ENCODE results near the gene ZNF732.
A peak's percentile ranks its signal among the peaks of the same experiment; 100 is the strongest.
"Not testable (repeated sequence)": the region's sequence is repeated elsewhere in the genome, so short reads cannot be mapped to it uniquely, and the experiment has no call there.

Gene ZNF732

GRCh38 chr4:304969-305680, at the start of gene ZNF732:
ZNF732 (minus strand) TSS chr4:305474; CDS start chr4:305310, 164 bp downstream.
- DNase-seq: peak; percentile 67

DNA sequence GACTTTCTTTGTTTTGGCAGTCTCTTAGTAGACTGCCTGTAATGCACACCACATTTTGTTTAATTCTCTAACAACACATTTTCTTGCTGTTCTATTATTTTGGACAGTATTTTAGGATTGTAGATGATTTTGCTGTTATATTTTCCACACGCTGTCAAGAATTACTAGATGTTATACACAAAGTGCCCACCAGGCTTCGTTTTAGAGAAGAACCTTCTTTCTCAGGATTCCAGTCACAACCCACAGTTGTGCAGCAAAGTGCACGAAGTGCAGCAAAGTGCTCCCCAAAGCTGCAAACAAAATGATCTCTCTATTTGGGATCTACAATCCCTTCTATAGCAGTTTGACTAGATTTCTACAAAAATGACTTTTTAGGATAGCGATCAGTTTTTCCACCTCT, 34.7 kb upstream of the ZNF732 start:
- DNase-seq: no peak

GRCh38 chr4:338759-339097, 33.5 kb upstream of the ZNF732 start:
- DNase-seq: no peak

- no peak for DNase-seq
These were observed 32.9 kb upstream of the ZNF732 start for GRCh38 chr4:337932-338758.

DNA sequence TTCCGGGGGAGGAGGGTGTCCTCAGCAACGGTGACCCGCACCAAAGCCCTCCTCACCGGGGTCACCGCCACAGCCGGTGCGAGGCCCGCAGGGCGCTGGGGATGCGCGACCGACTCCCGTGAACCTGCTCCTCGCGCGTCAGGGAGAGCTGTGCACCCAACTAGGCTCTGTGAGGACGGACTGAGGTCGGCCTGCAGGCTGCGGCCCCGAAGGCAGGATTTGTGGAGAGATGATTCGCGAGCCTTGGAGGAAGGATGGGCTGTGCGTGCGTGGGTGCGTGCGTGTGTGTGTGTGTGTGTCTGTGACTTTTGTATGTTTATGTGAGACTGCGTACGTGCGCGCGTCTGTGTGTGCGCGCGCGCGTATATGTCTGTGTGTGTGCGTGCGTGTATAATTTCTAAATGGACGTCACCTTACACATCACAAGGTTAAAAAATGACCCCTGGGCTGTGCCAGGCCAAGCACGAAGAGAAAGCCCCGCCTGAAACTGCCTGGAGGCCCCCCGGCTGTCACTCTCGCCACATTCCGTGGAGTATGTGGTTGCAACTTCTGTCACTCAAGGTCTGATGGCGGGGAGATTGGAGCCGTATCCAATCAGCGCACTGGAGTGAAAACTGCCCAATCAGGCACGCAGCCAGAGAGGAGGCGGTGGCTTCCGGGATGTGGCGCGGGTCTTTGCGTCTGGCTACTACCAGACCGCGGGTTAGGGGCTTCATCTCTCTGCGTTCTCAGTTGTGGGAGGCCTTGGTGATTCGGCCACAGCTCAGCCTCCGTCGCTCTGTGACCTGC, 32.1 kb upstream of the ZNF732 start, which contains the start of gene ZNF141:
Gene ZNF141 (plus strand): TSS at position 672 of the 789 bp plus-strand sequence. CDS start 170 bp downstream, outside the sequence.
- peak; percentile 98 for DNase-seq

GRCh38 chr4:336893-337142, 31.5 kb upstream of the ZNF732 start:
- DNase-seq: peak; percentile 15

DNA sequence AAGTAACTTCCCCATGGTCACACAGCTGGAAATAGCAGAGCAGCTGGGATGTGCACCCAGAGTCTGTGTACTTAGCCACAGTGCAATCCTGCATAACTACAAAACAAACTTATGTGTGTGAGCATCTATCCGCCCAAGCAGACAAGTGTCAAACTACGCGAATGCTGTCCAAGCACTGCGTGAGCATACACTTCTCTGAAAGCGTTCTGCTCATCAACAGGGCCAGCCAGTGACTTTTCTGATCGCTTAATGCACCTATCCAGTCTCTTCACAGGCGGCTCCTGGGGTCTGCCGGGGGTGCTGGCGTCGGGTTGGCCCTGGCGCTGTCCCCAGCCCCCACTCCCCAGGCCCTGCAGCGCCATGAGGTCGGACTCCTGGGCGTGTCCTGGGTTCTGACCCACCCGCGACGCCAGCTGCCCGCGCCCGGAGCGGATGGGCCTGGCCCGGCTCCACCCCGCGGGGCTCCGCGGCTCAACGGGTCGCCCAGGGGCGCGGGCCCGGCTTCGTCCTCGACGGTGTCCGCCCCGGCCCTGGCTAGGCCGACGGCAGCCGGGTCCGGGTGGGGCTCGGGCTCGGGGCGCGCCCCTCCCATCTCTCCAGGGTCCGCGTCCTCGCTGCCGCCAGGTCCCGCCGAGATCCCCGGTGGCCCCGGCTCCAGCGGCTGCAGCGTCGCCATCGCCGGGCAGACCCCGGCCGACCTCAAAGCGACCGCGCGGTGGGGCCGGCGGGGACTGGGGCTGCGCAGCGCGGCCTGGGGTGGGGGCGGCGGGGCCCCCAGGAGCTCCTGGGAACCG, 31.0 kb upstream of the ZNF732 start:
- DNase-seq: peak; percentile 0

DNA sequence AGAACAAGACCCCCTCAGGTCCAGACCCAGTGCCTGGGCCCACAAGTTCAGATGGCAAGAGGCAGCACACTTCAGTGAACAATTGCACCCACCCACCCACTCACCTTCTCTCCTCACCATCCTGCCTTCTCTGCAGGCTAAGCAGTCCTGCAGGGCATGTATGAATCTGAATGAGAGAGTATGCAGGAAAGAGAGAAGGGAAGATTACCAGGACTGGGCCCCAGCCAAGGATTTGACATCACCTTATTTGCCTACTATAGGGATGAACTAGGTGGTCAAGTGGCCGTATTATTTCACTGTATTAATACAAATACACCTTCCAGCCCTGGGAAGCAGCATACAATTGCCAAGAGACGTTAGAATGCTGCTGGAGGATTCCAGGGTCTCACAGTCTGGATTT, 30.2 kb upstream of the ZNF732 start:
- DNase-seq: no peak

GRCh38 chr4:328729-329128, 23.5 kb upstream of the ZNF732 start:
- no peak for DNase-seq

DNA sequence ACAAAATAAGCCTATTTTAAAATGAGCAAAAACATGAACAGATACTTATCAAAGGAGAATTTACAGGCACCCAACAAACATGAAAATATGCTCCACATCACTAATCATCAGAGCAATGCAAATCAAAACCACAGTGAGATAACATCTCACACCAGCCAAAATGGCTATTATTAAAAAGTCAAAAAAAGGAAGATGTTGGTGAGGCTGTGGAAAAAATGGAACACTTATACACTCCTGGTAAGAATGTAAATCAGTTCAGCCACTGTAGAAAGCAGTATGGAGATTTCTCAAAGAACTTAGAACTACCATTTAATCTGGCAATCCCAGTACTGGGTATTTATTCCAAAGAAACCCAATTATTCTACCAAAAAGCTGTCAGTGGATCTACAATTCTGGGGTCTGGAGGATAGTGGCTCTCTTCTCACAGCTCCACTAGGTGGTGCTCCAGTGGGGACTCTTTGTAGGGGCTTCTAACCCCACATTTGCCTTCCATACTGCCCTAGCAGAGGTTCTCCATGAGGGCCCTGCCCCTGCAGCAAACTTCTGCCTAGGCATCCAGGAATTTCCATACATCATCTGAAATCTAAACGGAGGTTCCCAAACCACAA, 9.1 kb upstream of the ZNF732 start:
- no peak for DNase-seq

DNA sequence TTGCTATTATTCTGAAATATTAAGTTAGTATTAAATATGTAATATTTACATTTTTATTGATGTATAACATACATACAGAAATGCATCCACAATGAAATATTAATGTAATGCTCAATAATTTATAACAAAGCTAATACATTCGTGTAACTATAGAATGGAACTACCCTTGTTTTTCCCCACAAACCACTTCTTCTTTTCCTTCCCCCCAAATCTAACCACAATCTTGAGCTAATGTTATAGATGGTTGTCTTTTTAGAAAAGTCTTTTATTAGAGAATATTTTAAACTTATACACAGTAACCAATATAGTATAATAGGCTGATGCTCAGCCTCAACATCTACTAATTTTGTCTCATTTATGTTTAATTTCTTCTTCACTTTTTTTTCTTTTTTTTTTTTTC, 4.5 kb upstream of the ZNF732 start:
- no peak for DNase-seq

- DNase-seq: no peak
These were observed 1.3 kb upstream of the ZNF732 start for GRCh38 chr4:306551-306961.

DNA sequence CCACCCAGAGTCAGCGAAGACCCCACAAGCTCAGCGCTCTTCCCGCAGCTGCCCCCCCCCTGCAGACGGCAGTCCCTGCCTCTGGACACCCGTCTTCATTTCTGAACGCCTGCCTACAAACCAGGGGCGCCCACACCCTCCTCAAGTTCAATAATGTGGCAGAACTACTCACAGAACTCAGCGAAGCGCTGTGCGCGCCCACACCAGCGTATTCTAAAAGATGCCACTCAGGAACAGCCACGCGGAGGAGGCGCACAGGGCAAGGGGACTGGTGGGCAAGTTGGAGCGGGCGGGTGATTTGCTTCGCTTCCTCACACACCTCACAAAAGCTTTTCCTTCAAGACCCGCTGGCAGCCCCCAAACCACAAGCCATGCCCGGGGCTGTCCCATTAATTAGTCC, 758 bp downstream of the ZNF732 start:
- not testable (repeated sequence) for DNase-seq

- no peak for DNase-seq
These were observed 2.9 kb downstream of the ZNF732 start for GRCh38 chr4:302381-302780.

DNA sequence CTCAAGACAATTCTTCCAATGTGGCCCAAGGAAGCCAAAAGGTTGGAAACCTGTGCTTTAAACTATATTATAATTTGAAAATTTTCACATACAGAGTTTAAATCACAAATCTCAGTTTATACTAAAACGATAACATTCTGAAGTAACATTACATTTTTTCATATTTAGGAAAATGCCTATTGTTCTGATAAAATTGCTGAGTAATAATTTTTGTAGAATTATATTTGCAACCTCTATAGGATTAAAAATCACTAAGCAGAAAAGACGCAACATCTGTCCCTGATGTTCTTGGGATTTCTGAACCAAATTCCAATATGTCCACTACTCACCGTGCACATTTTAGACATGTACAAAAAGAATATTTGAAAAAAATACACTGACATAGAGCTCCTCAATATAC, 10.5 kb downstream of the ZNF732 start:
- no peak for DNase-seq

DNA sequence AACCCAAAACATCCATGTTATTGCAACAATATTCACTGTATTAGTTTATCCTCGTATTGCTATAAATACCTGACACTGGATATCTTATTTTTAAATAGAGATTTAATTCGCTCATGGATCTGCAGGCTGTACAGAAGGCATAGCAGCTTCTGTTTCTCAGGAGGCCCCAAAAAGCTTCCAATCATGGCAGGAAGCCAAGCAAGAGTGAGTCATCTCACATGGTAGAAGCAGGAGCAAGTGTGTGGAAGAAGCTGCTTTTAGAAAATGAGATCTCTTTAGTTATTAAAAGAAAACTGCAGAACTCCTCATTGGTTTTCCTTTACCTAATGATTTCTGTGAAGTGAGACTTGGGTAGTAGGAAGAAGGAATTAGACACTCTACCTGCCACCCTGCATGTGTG, 16.4 kb downstream of the ZNF732 start:
- DNase-seq: no peak

DNA sequence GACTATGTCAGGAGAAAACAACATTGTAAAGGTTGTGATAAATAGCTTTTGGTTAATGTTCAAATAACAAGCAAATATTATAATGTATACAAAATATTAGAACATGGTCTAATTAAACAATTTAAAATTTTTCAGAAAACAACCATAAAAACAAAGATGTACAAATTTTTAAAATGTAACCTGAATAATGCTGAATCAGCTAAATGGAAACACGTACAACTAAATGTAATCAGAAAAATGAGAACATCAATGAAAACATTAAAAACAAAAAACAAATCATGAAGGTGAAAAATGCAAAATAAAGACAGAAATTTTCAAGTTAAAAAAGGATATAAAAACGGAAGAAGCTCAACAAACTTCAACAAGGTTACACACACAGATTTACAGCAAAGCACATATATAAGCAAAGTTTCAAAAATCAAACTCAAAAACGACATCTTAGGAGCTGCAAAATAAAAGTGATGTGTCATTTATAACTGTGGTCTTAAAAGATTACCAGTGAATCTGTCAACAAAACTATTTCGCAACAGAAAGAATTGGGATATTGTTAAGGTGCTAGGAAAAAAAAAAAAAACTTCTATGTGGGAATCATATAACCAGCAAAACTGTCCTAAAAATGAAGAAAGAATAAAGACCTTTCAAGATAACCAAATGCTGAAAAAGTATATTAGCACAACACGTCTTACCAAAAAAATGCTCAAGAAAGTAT, 31.8 kb downstream of the ZNF732 start:
- no peak for DNase-seq

GRCh38 chr4:271492-272103, 33.7 kb downstream of the ZNF732 start:
- no peak for DNase-seq

- DNase-seq: not testable (repeated sequence)
These were observed 46.0 kb downstream of the ZNF732 start for GRCh38 chr4:259240-259639.

- no peak for DNase-seq
These were observed 48.8 kb downstream of the ZNF732 start for GRCh38 chr4:256492-256891.
